OCI-LY7 (cell line): ENCODE results near the gene SLC17A8.

Source experiments
- CTCF ChIP-seq: fragments of 200-600 bp; sonication (generic); conservative IDR thresholded peaks from 2 replicates; pipeline ENCODE4 v1.5.1; 2014; ENCODE audit warnings: mild to moderate bottlenecking, antibody characterized with exemption, low read length, moderate library complexity, mixed read lengths
- EZH2phosphoT487 ChIP-seq: fragments of 200-600 bp; sonication (generic); IDR thresholded peaks from 2 replicates; pipeline ENCODE4 v1.6.1; 2018; ENCODE audit warnings: low read depth, borderline replicate concordance, mild to moderate bottlenecking, mixed run types, antibody characterized with exemption, low read length, moderate library complexity, mixed read lengths

GRCh38 chr12:100437038-100437841, 80.4 kb downstream of the SLC17A8 start:
- no peak for TF ChIP-seq CTCF
- no peak for TF ChIP-seq EZH2phosphoT487
